ENCODE results near the gene OR8D4. TPM values are rescaled to one million over a fixed set of nuclear protein-coding genes. Genes with fewer than 3 reads are reported as not detected.

OR8D4 gene
- total RNA-seq, 1 donor from 2014 or later, result not detected

GRCh38 chr11:123880912-123881311, 21.1 kb upstream of the OR8D4 start:
- Mint-ChIP-seq H3K9me3 (peaks cover 10% of the 10 kb centered on the region), H3K36me3 (ENCODE audit: low read depth) (peaks cover 3% of the 10 kb centered on the region)

GRCh38 chr11:123885570-123885969, 16.4 kb upstream of the OR8D4 start, which contains the start of gene TMEM225:
Gene TMEM225 (minus strand): TSS chr11:123885670. CDS start chr11:123885425, 245 bp downstream.
- no peaks in the 10 kb centered on the region for H3K4me1 Mint-ChIP-seq
- H3K4me3 Mint-ChIP-seq, result no peak within 1 kb of the TSS
- peaks cover 2% of the 10 kb centered on the region for H3K9me3 Mint-ChIP-seq
- no peaks in the 10 kb centered on the region for H3K36me3 Mint-ChIP-seq (ENCODE audit: low read depth)
- H3K27me3 Mint-ChIP-seq (ENCODE audit: low read depth), result no peaks in the 10 kb centered on the region
- no peak within 1 kb of the TSS for H3K27ac Mint-ChIP-seq (ENCODE audit: unreplicated experiment)
- TF ChIP-seq CTCF (conservative IDR thresholded peaks at IDR 0.05), result no peak
- no peak for DNase-seq (ENCODE audit: low read depth, low spot score)

More at GRCh38 chr11:123880912-123881311, 21.1 kb upstream of the OR8D4 start:
- Mint-ChIP-seq H3K4me1 (no peaks in the 10 kb centered on the region), H3K27me3 (ENCODE audit: low read depth) (no peaks in the 10 kb centered on the region), H3K4me3 (no peak overlapping the region), H3K27ac (ENCODE audit: unreplicated experiment) (no peak overlapping the region)
- no peak for TF ChIP-seq CTCF (conservative IDR thresholded peaks at IDR 0.05)
- no peak for DNase-seq (ENCODE audit: low read depth, low spot score)

- Mint-ChIP-seq H3K4me3 (no peak overlapping the region), H3K9me3 (peaks cover 4% of the 10 kb centered on the region), H3K27me3 (ENCODE audit: low read depth) (no peaks in the 10 kb centered on the region), H3K4me1 (peaks cover 14% of the 10 kb centered on the region), H3K36me3 (ENCODE audit: low read depth) (no peaks in the 10 kb centered on the region), H3K27ac (ENCODE audit: unreplicated experiment) (no peak overlapping the region)
- no peak for TF ChIP-seq CTCF (conservative IDR thresholded peaks at IDR 0.05)
- DNase-seq (ENCODE audit: low read depth, low spot score), result no peak
These were observed 9.9 kb upstream of the OR8D4 start for GRCh38 chr11:123892031-123892430.

GRCh38 chr11:123899792-123900191, 2.2 kb upstream of the OR8D4 start:
- Mint-ChIP-seq H3K27me3 (ENCODE audit: low read depth) (no peaks in the 10 kb centered on the region), H3K36me3 (ENCODE audit: low read depth) (no peaks in the 10 kb centered on the region), H3K4me1 (no peaks in the 10 kb centered on the region), H3K9me3 (peaks cover 4% of the 10 kb centered on the region), H3K27ac (ENCODE audit: unreplicated experiment) (no peak overlapping the region), H3K4me3 (no peak overlapping the region)
- DNase-seq (ENCODE audit: low read depth, low spot score), result no peak
- no peak for TF ChIP-seq CTCF (conservative IDR thresholded peaks at IDR 0.05)

- no peak overlapping the region for H3K27ac Mint-ChIP-seq (ENCODE audit: unreplicated experiment)
- H3K9me3 Mint-ChIP-seq, result no peaks in the 10 kb centered on the region
- no peaks in the 10 kb centered on the region for H3K4me1 Mint-ChIP-seq
- TF ChIP-seq CTCF (conservative IDR thresholded peaks at IDR 0.05), result no peak
- no peak for DNase-seq (ENCODE audit: low read depth, low spot score)
- H3K36me3 Mint-ChIP-seq (ENCODE audit: low read depth), result no peaks in the 10 kb centered on the region
- no peak overlapping the region for H3K4me3 Mint-ChIP-seq
- no peaks in the 10 kb centered on the region for H3K27me3 Mint-ChIP-seq (ENCODE audit: low read depth)
These were observed 2.0 kb downstream of the OR8D4 start for GRCh38 chr11:123903932-123904331.

GRCh38 chr11:123904932-123905331, 3.0 kb downstream of the OR8D4 start:
- no peaks in the 10 kb centered on the region for H3K9me3 Mint-ChIP-seq
- no peak overlapping the region for H3K4me3 Mint-ChIP-seq
- no peaks in the 10 kb centered on the region for H3K4me1 Mint-ChIP-seq
- no peaks in the 10 kb centered on the region for H3K36me3 Mint-ChIP-seq (ENCODE audit: low read depth)
- no peak for DNase-seq (ENCODE audit: low read depth, low spot score)
- H3K27me3 Mint-ChIP-seq (ENCODE audit: low read depth), result no peaks in the 10 kb centered on the region
- no peak overlapping the region for H3K27ac Mint-ChIP-seq (ENCODE audit: unreplicated experiment)
- no peak for TF ChIP-seq CTCF (conservative IDR thresholded peaks at IDR 0.05)
